Tracheal epithelial cell (primary cell): ENCODE data around the gene YBX2. TPM values are rescaled to one million over a fixed set of nuclear protein-coding genes. Genes with fewer than 3 reads are reported as not detected.

Experiments
- total RNA-seq: library from RNA; depleted of rRNA; stranded (reverse); fragments of >200 nt; gene quantifications from 2 replicates; pipeline ENCODE4 v1.2.1, GENCODE V29; 2014

Gene YBX2
- total RNA-seq, 1 donor from 2014 or later = 0.43 TPM

Other genes starting within 250 kb of the YBX2 start
- gene CLEC10A, start 214.4 kb downstream of the YBX2 start, total RNA-seq = not detected in 2 replicates
- not detected in 2 replicates for gene ASGR2, start 179.8 kb downstream of the YBX2 start, total RNA-seq
- gene ASGR1, start 115.3 kb downstream of the YBX2 start, total RNA-seq = 0.64 TPM in 1 of 2 replicates, not detected in the other
- gene DLG4, start 74.8 kb downstream of the YBX2 start, total RNA-seq = 1.9 and 6.0 TPM in 2 replicates
- gene ACADVL, start 74.7 kb downstream of the YBX2 start, total RNA-seq = 252 and 304 TPM in 2 replicates
- 45.5 and 66.3 TPM in 2 replicates for gene DVL2, start 60.1 kb downstream of the YBX2 start, total RNA-seq
- gene PHF23, start 55.2 kb downstream of the YBX2 start, total RNA-seq = 24.9 and 36.4 TPM in 2 replicates
- gene GABARAP, start 52.2 kb downstream of the YBX2 start, total RNA-seq = 109 and 134 TPM in 2 replicates
- gene CTDNEP1, start 42.9 kb downstream of the YBX2 start, total RNA-seq = 20.5 and 25.4 TPM in 2 replicates
- gene ELP5, start 42.4 kb downstream of the YBX2 start, total RNA-seq = 14.5 TPM in 2 replicates
- 223 and 297 TPM in 2 replicates for gene CLDN7, start 32.2 kb downstream of the YBX2 start, total RNA-seq
- 0.24 TPM in 1 of 2 replicates, not detected in the other for gene SLC2A4, start 12.9 kb downstream of the YBX2 start, total RNA-seq
- gene EIF5A, start 13.0 kb upstream of the YBX2 start, total RNA-seq = 273 and 472 TPM in 2 replicates
- 32.2 and 33.7 TPM in 2 replicates for gene GPS2, start 20.7 kb upstream of the YBX2 start, total RNA-seq
- gene NEURL4, start 34.7 kb upstream of the YBX2 start, total RNA-seq = 14.5 and 17.6 TPM in 2 replicates
- gene ACAP1, start 41.9 kb upstream of the YBX2 start, total RNA-seq = 0.21 and 1.9 TPM in 2 replicates
- gene KCTD11, start 57.5 kb upstream of the YBX2 start, total RNA-seq = 28.1 and 54.0 TPM in 2 replicates
- not detected in 2 replicates for gene TMEM95, start 60.5 kb upstream of the YBX2 start, total RNA-seq
- gene TNK1, start 86.5 kb upstream of the YBX2 start, total RNA-seq = 9.9 and 11.9 TPM in 2 replicates
- gene PLSCR3, start 99.9 kb upstream of the YBX2 start, total RNA-seq = 15.8 and 35.2 TPM in 2 replicates
- 125 and 144 TPM in 2 replicates for gene TMEM256, start 109.5 kb upstream of the YBX2 start, total RNA-seq
- 1.9 TPM in 2 replicates for gene NLGN2, start 113.2 kb upstream of the YBX2 start, total RNA-seq
- not detected in 2 replicates for gene SPEM1, start 125.7 kb upstream of the YBX2 start, total RNA-seq
- not detected in 2 replicates for gene SPEM2, start 131.0 kb upstream of the YBX2 start, total RNA-seq
- not detected in 2 replicates for gene SPEM3, start 134.2 kb upstream of the YBX2 start, total RNA-seq
- gene TMEM102, start 140.8 kb upstream of the YBX2 start, total RNA-seq = 13.4 and 28.7 TPM in 2 replicates
- 23.7 and 32.8 TPM in 2 replicates for gene FGF11, start 144.9 kb upstream of the YBX2 start, total RNA-seq
- gene CHRNB1, start 150.4 kb upstream of the YBX2 start, total RNA-seq = 6.2 and 8.7 TPM in 2 replicates
- 16.4 and 22.4 TPM in 2 replicates for gene ZBTB4, start 185.0 kb upstream of the YBX2 start, total RNA-seq
- not detected in 2 replicates for gene SLC35G6, start 186.8 kb upstream of the YBX2 start, total RNA-seq
- gene POLR2A, start 189.7 kb upstream of the YBX2 start, total RNA-seq = 40.7 and 46.7 TPM in 2 replicates